HEK293 (cell line): Measurements from ENCODE around the gene VRK2.
A peak's percentile ranks its signal among the peaks of the same experiment; 100 is the strongest.

ENCODE experiments used
- HIC1 ChIP-seq: fragments of 450-650 bp; formaldehyde crosslinking; IDR thresholded peaks from 2 replicates; pipeline ENCODE4 v1.5.1; 2016; ENCODE audit warnings: missing biosample characterization, missing genetic modification characterization
- MEIS1 ChIP-seq: sonication (generic); formaldehyde crosslinking; IDR thresholded peaks from 2 replicates; pipeline ENCODE4 v1.8.1; 2022; ENCODE audit warnings: missing genetic modification reagents, mild to moderate bottlenecking, borderline replicate concordance
- OSR2 ChIP-seq: fragments of 450-650 bp; formaldehyde crosslinking; IDR thresholded peaks from 2 replicates; pipeline ENCODE4 v1.5.1; 2016; ENCODE audit warnings: missing biosample characterization, missing genetic modification characterization
- ZBTB20 ChIP-seq: fragments of 450-650 bp; formaldehyde crosslinking; IDR thresholded peaks from 2 replicates; pipeline ENCODE4 v1.5.1; 2016; ENCODE audit warnings: missing biosample characterization, missing genetic modification characterization
- ZBTB21 ChIP-seq: fragments of 450-650 bp; formaldehyde crosslinking; IDR thresholded peaks from 2 replicates; pipeline ENCODE4 v1.5.1; 2017; ENCODE audit warnings: missing biosample characterization, missing genetic modification characterization
- ZBTB49 ChIP-seq: fragments of 450-650 bp; formaldehyde crosslinking; IDR thresholded peaks from 2 replicates; pipeline ENCODE4 v1.5.1; 2016; ENCODE audit warnings: missing biosample characterization, missing genetic modification characterization, low read depth
- ZFHX2 ChIP-seq: fragments of 450-650 bp; formaldehyde crosslinking; conservative IDR thresholded peaks from 2 replicates; pipeline ENCODE4 v1.5.1; 2016; ENCODE audit warnings: missing biosample characterization, missing genetic modification characterization
- ZFP37 ChIP-seq: fragments of 450-650 bp; formaldehyde crosslinking; IDR thresholded peaks from 2 replicates; pipeline ENCODE4 v1.5.1; 2016; ENCODE audit warnings: missing biosample characterization, missing genetic modification characterization
- ZNF121 ChIP-seq: fragments of 450-650 bp; formaldehyde crosslinking; IDR thresholded peaks from 2 replicates; pipeline ENCODE4 v1.5.1; 2016; ENCODE audit warnings: missing biosample characterization, missing genetic modification characterization
- ZNF211 ChIP-seq: fragments of 450-650 bp; formaldehyde crosslinking; IDR thresholded peaks from 2 replicates; pipeline ENCODE4 v1.5.1; 2016; ENCODE audit warnings: low read depth, missing biosample characterization, missing genetic modification characterization
- ZNF302 ChIP-seq: fragments of 450-650 bp; formaldehyde crosslinking; IDR thresholded peaks from 2 replicates; pipeline ENCODE4 v1.5.1; 2016; ENCODE audit warnings: missing biosample characterization, missing genetic modification characterization, low read depth
- ZNF354C ChIP-seq: fragments of 450-650 bp; formaldehyde crosslinking; IDR thresholded peaks from 2 replicates; pipeline ENCODE4 v1.5.1; 2016; ENCODE audit warnings: missing biosample characterization, missing genetic modification characterization, low read depth, borderline replicate concordance
- ZNF544 ChIP-seq: fragments of 450-650 bp; formaldehyde crosslinking; IDR thresholded peaks from 2 replicates; pipeline ENCODE4 v1.5.0; 2017; ENCODE audit warnings: missing biosample characterization, missing genetic modification characterization
- ZNF626 ChIP-seq: fragments of 450-650 bp; sonication (Bioruptor Pico); formaldehyde crosslinking; IDR thresholded peaks from 2 replicates; pipeline ENCODE4 v1.5.1; 2018; ENCODE audit warnings: missing biosample characterization, missing genetic modification characterization, inconsistent platforms
- ZNF629 ChIP-seq: fragments of 450-650 bp; formaldehyde crosslinking; IDR thresholded peaks from 2 replicates; pipeline ENCODE4 v1.5.1; 2017; ENCODE audit warnings: missing biosample characterization, missing genetic modification characterization
- ZNF664 ChIP-seq: fragments of 450-650 bp; formaldehyde crosslinking; IDR thresholded peaks from 2 replicates; pipeline ENCODE4 v1.5.1; 2016; ENCODE audit warnings: missing biosample characterization, missing genetic modification characterization
- ZNF830 ChIP-seq: fragments of 450-650 bp; IDR thresholded peaks from 2 replicates; pipeline ENCODE4 v1.5.0; 2018; ENCODE audit warnings: missing biosample characterization, missing genetic modification characterization, low read depth, mild to moderate bottlenecking, moderate library complexity
- TF ChIP-seq, protein P1 (sequence below): fragments of 450-650 bp; formaldehyde crosslinking; IDR thresholded peaks from 2 replicates; pipeline ENCODE4 v1.5.1; 2017; ENCODE audit warnings: missing biosample characterization, missing genetic modification characterization
- TF ChIP-seq, protein P2 (sequence below): fragments of 450-650 bp; formaldehyde crosslinking; IDR thresholded peaks from 2 replicates; pipeline ENCODE4 v1.5.1; 2016; ENCODE audit warnings: missing biosample characterization, missing genetic modification characterization
- TF ChIP-seq, protein P3 (sequence below): IDR thresholded peaks from 2 replicates; pipeline ENCODE4 v1.6.1; 2011; ENCODE audit warnings: mild to moderate bottlenecking, low read depth, low read length, borderline replicate concordance
- TF ChIP-seq, protein P4 (sequence below): fragments of 450-650 bp; formaldehyde crosslinking; IDR thresholded peaks from 2 replicates; pipeline ENCODE4 v1.5.0; 2017; ENCODE audit warnings: missing biosample characterization, missing genetic modification characterization, borderline replicate concordance

VRK2 gene

DNA sequence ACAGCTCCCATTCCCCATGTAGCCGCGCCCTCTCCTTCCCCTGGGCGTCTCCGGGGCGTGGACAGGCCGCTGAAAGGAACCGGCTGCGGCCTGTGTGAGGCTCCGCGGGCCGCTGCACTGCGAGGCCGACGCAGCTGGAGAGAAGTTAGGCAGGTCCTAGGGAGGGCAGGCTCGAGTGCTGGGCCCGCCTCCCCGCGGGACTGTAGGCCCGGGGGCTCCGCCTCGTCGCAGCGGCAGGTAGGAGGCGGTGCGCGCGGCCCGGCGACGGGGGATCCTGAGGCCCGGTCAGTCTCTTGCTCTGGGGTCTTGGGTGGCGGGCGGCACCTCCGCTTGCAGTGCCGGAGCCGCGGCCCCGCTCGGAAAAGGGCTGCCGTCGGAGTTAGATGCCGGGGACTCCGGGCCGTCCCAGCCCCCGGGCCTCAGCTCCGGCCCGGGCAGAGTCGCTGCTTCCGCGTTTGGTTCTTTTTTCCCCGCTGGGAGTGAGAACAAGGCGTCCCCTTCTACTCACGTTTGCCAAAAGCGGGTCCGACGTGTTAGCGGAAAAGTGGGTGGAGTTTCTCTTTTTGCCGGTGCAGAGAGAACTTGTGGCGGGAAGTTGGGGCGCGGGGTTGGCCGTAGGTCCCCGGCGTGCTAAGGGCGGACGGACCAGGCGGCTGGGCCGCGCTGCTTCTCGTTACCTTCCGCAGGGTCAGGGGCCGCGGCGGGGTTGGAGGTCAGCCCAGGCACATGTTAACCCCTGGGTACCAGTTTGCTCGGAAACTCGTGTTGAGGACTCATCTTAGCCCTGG is at the start of gene VRK2 (continued):
- TF ChIP-seq, protein P1, sequence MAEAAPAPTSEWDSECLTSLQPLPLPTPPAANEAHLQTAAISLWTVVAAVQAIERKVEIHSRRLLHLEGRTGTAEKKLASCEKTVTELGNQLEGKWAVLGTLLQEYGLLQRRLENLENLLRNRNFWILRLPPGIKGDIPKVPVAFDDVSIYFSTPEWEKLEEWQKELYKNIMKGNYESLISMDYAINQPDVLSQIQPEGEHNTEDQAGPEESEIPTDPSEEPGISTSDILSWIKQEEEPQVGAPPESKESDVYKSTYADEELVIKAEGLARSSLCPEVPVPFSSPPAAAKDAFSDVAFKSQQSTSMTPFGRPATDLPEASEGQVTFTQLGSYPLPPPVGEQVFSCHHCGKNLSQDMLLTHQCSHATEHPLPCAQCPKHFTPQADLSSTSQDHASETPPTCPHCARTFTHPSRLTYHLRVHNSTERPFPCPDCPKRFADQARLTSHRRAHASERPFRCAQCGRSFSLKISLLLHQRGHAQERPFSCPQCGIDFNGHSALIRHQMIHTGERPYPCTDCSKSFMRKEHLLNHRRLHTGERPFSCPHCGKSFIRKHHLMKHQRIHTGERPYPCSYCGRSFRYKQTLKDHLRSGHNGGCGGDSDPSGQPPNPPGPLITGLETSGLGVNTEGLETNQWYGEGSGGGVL (tag by site-specific recombination) = no peak
- TF ChIP-seq ZNF626 (tag by site-specific recombination) (no peak), ZNF211 (tag by site-specific recombination) (no peak), ZBTB21 (no peak), OSR2 (no peak), ZNF629 (tag by site-specific recombination) (peak; percentile 16; the same call in 1 of the 2 replicates), ZNF121 (tag by site-specific recombination) (no peak), ZFP37 (no peak; the same call in 1 of the 2 replicates), ZNF302 (tag by site-specific recombination) (no peak), ZBTB49 (tag by site-specific recombination) (no peak), HIC1 (tag by site-specific recombination) (no peak), ZBTB20 (tag by site-specific recombination) (peak; percentile 91), ZNF354C (tag by site-specific recombination) (no peak), MEIS1 (no peak), ZNF544 (tag by site-specific recombination) (no peak), ZNF664 (tag by site-specific recombination) (no peak), ZFHX2 (tag by site-specific recombination) (peak; percentile 40; the same call in 1 of the 2 replicates), ZNF830 (tag by site-specific recombination) (no peak)
- TF ChIP-seq, protein P2, sequence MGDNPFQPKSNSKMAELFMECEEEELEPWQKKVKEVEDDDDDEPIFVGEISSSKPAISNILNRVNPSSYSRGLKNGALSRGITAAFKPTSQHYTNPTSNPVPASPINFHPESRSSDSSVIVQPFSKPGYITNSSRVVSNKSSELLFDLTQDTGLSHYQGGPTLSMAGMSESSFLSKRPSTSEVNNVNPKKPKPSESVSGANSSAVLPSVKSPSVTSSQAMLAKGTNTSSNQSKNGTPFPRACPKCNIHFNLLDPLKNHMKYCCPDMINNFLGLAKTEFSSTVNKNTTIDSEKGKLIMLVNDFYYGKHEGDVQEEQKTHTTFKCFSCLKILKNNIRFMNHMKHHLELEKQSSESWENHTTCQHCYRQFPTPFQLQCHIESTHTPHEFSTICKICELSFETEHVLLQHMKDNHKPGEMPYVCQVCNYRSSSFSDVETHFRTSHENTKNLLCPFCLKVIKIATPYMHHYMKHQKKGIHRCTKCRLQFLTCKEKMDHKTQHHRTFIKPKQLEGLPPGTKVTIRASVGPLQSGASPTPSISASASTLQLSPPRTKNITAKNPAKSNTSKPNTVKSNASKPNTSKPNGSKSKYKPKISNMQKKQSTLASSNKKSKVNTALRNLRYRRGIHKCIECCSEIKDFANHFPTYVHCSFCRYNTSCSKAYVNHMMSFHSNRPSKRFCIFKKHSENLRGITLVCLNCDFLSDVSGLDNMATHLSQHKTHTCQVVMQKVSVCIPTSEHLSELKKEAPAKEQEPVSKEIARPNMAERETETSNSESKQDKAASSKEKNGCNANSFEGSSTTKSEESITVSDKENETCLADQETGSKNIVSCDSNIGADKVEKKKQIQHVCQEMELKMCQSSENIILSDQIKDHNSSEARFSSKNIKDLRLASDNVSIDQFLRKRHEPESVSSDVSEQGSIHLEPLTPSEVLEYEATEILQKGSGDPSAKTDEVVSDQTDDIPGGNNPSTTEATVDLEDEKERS = no peak
- TF ChIP-seq, protein P3, sequence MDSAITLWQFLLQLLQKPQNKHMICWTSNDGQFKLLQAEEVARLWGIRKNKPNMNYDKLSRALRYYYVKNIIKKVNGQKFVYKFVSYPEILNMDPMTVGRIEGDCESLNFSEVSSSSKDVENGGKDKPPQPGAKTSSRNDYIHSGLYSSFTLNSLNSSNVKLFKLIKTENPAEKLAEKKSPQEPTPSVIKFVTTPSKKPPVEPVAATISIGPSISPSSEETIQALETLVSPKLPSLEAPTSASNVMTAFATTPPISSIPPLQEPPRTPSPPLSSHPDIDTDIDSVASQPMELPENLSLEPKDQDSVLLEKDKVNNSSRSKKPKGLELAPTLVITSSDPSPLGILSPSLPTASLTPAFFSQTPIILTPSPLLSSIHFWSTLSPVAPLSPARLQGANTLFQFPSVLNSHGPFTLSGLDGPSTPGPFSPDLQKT = no peak
- TF ChIP-seq, protein P4, sequence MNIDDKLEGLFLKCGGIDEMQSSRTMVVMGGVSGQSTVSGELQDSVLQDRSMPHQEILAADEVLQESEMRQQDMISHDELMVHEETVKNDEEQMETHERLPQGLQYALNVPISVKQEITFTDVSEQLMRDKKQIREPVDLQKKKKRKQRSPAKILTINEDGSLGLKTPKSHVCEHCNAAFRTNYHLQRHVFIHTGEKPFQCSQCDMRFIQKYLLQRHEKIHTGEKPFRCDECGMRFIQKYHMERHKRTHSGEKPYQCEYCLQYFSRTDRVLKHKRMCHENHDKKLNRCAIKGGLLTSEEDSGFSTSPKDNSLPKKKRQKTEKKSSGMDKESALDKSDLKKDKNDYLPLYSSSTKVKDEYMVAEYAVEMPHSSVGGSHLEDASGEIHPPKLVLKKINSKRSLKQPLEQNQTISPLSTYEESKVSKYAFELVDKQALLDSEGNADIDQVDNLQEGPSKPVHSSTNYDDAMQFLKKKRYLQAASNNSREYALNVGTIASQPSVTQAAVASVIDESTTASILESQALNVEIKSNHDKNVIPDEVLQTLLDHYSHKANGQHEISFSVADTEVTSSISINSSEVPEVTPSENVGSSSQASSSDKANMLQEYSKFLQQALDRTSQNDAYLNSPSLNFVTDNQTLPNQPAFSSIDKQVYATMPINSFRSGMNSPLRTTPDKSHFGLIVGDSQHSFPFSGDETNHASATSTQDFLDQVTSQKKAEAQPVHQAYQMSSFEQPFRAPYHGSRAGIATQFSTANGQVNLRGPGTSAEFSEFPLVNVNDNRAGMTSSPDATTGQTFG (tag by site-specific recombination) = no peak
